NCI-H2107 (cell line): ENCODE results near the gene CEP63.
"Not testable (repeated sequence)": the region's sequence is repeated elsewhere in the genome, so short reads cannot be mapped to it uniquely, and the experiment has no call there.

ENCODE experiments used
- DNase-seq: peaks from one replicate; lab custom pipeline; 2025; lab: John Stamatoyannopoulos, UW

CEP63 gene

DNA sequence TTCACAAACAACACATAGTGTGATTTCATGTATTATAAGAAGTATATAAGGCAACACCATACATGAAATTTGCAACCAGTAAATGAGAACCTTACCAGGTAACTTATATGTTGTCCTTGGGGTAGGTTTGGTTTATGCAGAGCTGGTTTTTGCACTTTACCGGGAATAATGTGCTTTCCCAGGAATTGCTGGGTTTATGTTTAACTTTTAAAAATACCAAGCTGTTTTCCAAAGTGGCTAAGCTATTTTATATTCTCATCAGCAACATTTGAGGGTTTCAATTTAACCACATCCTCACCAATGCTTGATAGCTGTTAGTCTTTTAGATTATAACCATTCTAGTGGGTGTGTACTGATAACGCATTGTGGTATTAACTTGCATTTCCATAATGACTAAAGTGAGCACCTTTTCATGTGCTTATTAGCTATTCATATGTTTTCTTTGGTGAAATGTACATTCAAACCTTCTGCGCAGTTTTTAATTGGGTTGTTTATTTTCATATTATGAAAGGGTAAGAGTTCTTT lies 93.3 kb downstream of the CEP63 start:
- DNase-seq: no peak

GRCh38 chr3:134590766-134591165 lies 104.9 kb downstream of the CEP63 start:
- DNase-seq: no peak

GRCh38 chr3:134592806-134593205 lies 106.9 kb downstream of the CEP63 start:
- DNase-seq: no peak

- DNase-seq: no peak
Observed at GRCh38 chr3:134594331-134594741, 108.5 kb downstream of the CEP63 start.

DNA sequence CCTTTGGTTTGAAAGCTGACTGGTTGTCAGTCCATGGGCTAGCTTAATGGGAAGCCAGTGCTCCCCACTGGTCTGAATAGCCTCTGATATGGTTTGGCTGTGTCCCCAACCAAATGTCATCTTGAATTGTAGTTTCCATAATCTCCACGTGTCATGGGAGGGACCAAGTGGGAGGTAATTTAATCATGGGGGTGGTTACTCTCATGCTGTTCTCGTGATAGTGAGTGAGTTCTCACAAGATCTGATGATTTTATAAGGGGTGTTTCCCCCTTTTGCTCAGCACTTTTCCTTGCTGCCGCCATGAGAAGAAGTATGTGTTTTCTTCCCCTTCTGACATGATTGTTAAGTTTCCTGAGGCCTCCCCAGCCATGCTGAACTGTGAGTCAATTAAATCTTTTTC lies 109.1 kb downstream of the CEP63 start:
- not testable (repeated sequence) for DNase-seq

DNA sequence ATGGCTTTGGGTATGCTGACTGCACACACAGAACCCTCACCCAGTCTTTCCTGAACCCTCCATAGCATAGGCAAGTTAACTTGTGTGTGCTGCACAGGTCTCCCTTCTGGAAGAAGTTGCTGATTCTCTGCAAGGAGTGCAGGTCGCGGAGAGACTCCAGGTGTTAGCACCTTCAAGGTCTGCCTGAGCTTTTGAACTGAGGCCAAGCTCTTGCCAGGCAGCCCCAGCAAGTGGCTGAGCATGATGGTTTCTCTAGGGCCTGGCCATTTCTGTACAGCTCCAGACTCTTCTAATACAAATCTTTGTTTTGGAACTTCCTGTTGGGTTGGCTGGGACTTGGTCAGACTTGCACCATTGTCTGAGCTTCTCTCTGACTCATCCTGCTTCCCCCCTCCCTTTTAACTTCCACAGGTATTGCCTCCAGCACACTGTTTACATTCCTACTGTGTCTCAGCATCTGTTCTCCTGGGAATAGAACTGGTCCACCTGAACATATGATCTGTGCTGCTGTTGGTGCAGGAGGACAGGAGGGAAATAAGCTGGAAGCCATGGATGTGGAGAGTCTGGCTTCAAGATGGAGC lies 111.6 kb downstream of the CEP63 start:
- DNase-seq: no peak

DNA sequence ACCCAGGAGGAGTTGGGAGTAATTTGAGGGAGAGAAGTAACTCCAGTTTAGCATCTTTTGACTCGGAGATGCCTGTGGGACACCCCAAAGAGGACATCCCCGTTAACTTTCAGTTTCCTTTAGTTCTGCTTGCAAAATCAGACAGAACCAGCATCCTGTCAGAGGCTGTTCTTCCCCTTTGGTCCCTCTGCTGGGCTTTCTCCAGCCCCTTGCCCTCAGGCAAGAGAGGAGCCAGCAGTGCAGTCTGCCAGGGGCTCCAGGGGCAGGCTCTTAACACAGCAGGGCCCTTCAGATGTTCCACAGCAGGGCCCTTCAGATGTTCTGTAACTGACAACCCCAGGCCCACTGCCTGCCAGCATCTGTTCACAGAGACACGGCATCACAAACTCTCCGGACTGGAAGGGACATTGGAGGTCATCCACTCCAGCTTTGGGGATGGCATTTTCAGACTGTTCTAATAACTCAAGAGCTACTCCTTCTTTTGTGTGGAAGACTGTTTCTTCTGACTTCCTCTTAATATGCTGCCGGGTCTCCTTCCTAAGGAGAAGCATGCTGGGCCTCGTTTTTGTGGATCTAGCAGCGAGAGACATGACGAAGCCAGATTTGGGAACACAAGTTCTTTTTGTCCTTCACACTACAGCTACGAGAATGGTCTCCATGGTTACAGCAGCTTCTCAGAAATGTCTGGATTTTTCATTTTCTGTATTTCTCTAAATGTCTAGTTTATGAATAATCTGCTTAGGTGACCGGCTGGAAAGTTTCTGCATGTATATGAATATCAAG lies 113.1 kb downstream of the CEP63 start:
- DNase-seq: no peak

DNA sequence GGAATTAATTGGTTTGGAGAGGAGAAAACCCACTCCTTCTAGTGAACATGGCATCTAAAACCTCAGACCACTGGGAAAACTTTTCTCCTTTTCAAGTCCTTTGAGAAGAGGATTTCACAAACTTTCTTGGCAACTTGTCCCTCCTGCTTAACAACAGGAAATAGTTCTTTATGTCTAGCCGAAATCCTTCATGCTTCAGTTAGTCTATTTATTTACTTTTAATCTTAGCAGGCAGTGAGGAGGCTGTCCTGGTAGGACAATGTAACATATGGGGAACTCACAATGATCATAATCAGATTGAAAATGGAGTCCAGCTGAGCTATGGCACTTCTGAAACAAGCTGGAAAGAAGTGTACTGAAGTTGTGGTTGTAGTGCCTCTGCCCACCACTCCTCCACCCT lies 114.3 kb downstream of the CEP63 start:
- no peak for DNase-seq

GRCh38 chr3:134600685-134601463 lies 115.0 kb downstream of the CEP63 start:
- DNase-seq: peak; percentile 52

DNA sequence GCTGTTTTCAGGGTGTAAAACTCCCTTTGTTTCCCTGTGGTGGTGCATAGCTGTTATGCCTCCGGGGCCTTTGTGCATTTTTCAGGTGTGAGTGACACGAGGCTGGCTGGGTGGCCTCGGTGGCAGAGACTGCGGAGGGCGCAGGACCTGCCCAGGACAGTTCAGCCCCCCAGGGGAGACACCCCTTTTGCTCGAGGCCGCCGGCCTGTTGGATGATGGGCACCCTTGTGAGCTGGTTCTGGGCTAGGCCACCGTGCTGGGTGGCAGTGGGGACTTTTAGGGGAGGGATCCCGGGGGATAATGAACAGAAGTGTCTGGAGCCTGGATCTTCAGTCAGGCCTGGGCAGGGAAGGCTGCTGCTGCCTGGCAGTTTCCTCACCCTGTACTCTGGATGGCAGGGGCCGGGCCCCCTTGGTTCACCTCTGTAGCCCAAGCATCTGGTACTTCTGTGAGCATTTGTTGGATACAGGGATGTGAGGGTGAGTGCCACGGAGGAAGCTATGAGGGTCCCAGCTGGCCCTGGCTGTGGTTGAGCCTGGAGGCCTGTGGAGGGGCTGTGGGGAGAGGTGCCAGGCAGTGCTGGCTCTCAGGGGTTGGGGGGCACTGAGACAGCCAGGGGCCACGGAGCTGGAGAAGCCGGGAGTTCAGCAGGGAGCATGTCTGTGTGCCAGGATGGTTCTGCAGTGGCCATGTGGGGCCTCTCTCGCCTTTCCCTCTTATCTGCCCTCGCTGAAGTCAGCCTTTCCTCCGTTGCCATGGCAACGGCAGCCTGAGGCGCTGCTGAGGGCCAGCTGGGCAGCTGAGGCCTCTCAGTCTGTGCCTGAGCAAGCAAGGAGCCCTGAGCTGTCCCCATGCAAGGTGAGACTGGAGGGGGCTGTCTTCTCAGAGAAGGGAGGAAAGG lies 115.9 kb downstream of the CEP63 start:
- no peak for DNase-seq

DNA sequence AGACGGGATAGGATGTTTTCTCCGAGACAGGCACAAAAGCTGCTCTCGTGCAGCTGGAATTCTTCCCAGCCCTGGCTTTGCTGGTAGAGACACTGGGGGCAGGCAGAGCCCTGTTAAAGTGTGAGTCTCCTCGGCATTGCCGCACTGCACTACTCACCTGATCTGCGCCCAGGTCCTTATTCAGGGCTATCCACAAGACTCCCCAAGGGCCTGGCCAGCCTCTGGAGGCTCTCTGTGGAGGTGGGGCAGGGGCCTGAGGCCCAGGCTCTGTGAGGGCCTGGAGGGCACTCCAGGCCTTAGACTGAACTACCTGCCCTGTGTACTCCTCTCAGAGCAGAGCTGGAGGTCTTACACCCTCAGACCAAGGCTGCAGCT lies 116.6 kb downstream of the CEP63 start:
- DNase-seq: no peak

GRCh38 chr3:134603480-134603879 lies 117.6 kb downstream of the CEP63 start:
- no peak for DNase-seq

DNA sequence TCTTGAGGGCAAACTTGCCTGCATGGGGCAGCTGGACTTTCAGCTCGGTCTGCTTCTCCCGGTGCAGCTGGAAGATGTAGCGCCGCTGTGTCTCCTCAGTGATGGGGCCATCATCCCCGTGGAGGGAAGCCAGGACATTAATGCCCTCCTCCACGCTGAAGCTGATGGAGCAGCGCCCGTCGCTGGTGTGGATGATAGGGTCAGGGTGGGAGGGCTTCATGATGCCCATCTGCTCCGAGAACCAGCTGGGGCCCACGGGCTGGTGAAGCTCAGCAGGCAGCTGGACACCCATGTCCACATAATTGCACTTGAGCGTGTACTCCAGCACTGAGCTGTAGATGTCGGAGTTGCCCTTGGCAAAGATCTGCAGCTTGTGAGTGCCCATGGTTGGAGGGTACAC lies 118.1 kb downstream of the CEP63 start:
- no peak for DNase-seq

GRCh38 chr3:134605556-134605955 lies 119.7 kb downstream of the CEP63 start:
- no peak for DNase-seq

- DNase-seq: no peak
Observed at GRCh38 chr3:134606033-134607025, 120.5 kb downstream of the CEP63 start.

- DNase-seq: no peak
Observed at GRCh38 chr3:134607054-134608022, 121.5 kb downstream of the CEP63 start.

GRCh38 chr3:134608023-134608770 lies 122.3 kb downstream of the CEP63 start:
- DNase-seq: no peak

DNA sequence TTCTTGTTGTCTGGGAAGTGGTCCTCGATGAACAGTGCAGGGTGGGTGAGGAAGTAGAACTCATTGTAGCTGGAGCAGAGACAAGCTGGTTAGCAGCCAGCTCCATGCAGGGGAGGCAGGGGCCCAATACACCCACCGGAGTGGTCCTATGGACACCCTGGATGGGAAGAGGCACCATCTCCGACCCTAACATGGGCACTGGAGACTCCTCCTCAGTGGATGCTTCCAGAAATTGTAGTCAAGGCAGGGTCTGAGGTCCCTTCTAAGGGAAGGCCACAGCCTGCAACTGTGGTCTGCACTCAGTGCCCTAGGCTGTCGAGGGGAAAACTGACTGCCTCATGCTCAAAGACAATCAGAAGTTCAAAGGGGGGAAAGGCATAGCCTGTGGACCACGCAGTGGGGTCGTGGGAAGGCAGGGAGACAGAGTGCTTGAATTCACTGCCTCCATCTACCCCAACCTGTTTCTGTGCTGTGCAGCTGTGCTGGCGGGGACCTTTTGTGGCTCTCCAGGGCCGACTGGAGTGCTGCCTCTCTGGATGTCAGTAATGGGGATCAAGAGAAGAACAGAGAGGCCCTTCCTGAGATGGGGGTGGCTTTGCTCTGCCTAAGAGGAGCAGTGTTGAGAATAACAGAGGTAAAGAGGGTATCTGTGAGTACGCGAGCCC lies 123.0 kb downstream of the CEP63 start:
- DNase-seq: no peak
